ENCODE measurements around the gene AHNAK2.

The AHNAK2 gene

GRCh38 chr14:104939666-104940410 is 38.3 kb downstream of the AHNAK2 start:
- DNase-seq (ENCODE audit: low read depth): no peak

- no peak for DNase-seq (ENCODE audit: low read depth)
These were observed 39.2 kb downstream of the AHNAK2 start for GRCh38 chr14:104938960-104939359.

GRCh38 chr14:104938436-104938835 is 39.7 kb downstream of the AHNAK2 start:
- no peak for DNase-seq (ENCODE audit: low read depth)

- no peak for DNase-seq (ENCODE audit: low read depth)
These were observed 40.3 kb downstream of the AHNAK2 start for GRCh38 chr14:104937694-104938365.

- no peak for DNase-seq (ENCODE audit: low read depth)
These were observed 41.0 kb downstream of the AHNAK2 start for GRCh38 chr14:104937161-104937560.

- DNase-seq (ENCODE audit: low read depth): no peak
These were observed 41.6 kb downstream of the AHNAK2 start for GRCh38 chr14:104936361-104937155.

GRCh38 chr14:104935955-104936354 is 42.2 kb downstream of the AHNAK2 start:
- no peak for DNase-seq (ENCODE audit: low read depth)

GRCh38 chr14:104935026-104935650 is 43.0 kb downstream of the AHNAK2 start:
- DNase-seq (ENCODE audit: low read depth): no peak

- no peak for DNase-seq (ENCODE audit: low read depth)
These were observed 44.1 kb downstream of the AHNAK2 start for GRCh38 chr14:104933746-104934733.

- DNase-seq (ENCODE audit: low read depth): peak; percentile 84
These were observed 45.2 kb downstream of the AHNAK2 start for GRCh38 chr14:104932676-104933631.

- DNase-seq (ENCODE audit: low read depth): no peak
These were observed 46.2 kb downstream of the AHNAK2 start for GRCh38 chr14:104931771-104932675.

- no peak for DNase-seq (ENCODE audit: low read depth)
These were observed 46.8 kb downstream of the AHNAK2 start for GRCh38 chr14:104931304-104931770.

- no peak for DNase-seq (ENCODE audit: low read depth)
These were observed 47.5 kb downstream of the AHNAK2 start for GRCh38 chr14:104930526-104931303.

GRCh38 chr14:104929268-104930230 is 48.6 kb downstream of the AHNAK2 start:
- DNase-seq (ENCODE audit: low read depth): no peak

- DNase-seq (ENCODE audit: low read depth): no peak
These were observed 49.6 kb downstream of the AHNAK2 start for GRCh38 chr14:104928391-104929133.

- DNase-seq (ENCODE audit: low read depth): no peak
These were observed 50.3 kb downstream of the AHNAK2 start for GRCh38 chr14:104927901-104928300.

All from activated T-cell treated with anti-CD3 and anti-CD28 coated beads for 24 hours (primary cell).